Esophagus muscularis mucosa (tissue), 4 donors: ENCODE measurements around the gene MUS81.

Source experiments
- EP300 ChIP-seq: sonication (generic); formaldehyde crosslinking; IDR thresholded peaks from one replicate; pipeline ENCODE4 v1.6.1; 2017; ENCODE audit warnings: antibody characterized with exemption
- POLR2A ChIP-seq: fragments of 450-650 bp; IDR thresholded peaks from one replicate; pipeline ENCODE4 v1.6.1; 2017; ENCODE audit warnings: antibody characterized with exemption, moderate library complexity, mild to moderate bottlenecking, low read depth
- POLR2AphosphoS5 ChIP-seq, 2 donors: sonication (generic); formaldehyde crosslinking; IDR thresholded peaks; one replicate each; pipeline ENCODE4 v1.6.1; 2017; ENCODE audit warnings: antibody characterized with exemption in 2 of 2
- TF ChIP-seq, protein P1 (sequence below), 3 experiments: fragments of 200-600 bp in 2 of 3; fragments of 450-650 bp in 1 of 3; sonication (generic) in 2 of 3; IDR thresholded peaks; one replicate each; pipeline ENCODE4 v1.5.1; 2017 to 2019; ENCODE audit warnings: antibody characterized with exemption in 3 of 3, mild to moderate bottlenecking in 2 of 3, moderate library complexity in 1 of 3

DNA sequence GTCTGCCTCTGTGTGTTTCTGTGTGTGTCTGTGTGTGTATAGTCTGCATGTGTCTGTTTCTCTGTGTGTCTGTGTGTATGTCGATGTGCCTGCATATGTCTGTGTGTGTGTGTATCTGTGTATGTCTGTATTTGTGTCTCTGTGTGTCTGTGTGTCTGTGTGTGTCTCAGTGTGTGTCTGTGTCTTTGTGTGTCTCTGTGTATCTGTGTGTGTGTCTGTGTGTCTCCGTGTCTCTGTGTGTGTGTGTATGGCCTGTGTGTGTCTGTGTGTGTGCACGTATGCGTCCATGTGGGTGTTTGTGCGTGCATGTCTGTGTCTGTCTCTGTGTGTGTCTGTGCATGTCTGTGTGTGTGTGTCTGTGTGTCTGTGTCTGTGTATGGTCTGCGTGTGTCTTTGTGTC is 26.0 kb upstream of the MUS81 start:
- TF ChIP-seq POLR2AphosphoS5 (IDR thresholded peaks at IDR 0.05), result no peak
- TF ChIP-seq, protein P1, sequence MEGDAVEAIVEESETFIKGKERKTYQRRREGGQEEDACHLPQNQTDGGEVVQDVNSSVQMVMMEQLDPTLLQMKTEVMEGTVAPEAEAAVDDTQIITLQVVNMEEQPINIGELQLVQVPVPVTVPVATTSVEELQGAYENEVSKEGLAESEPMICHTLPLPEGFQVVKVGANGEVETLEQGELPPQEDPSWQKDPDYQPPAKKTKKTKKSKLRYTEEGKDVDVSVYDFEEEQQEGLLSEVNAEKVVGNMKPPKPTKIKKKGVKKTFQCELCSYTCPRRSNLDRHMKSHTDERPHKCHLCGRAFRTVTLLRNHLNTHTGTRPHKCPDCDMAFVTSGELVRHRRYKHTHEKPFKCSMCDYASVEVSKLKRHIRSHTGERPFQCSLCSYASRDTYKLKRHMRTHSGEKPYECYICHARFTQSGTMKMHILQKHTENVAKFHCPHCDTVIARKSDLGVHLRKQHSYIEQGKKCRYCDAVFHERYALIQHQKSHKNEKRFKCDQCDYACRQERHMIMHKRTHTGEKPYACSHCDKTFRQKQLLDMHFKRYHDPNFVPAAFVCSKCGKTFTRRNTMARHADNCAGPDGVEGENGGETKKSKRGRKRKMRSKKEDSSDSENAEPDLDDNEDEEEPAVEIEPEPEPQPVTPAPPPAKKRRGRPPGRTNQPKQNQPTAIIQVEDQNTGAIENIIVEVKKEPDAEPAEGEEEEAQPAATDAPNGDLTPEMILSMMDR (IDR thresholded peaks at IDR 0.05), result no peak
- TF ChIP-seq POLR2A, result no peak
- no peak for TF ChIP-seq EP300
